IMR-90 (cell line): ENCODE measurements around the gene PIAS1. TPM values are rescaled to one million over a fixed set of nuclear protein-coding genes. Genes with fewer than 3 reads are reported as not detected.

ENCODE experiments used
- ATAC-seq: fragments of 200-7000 bp; cut with Tn5 transposase; 2 replicates; pipeline ENCODE4 v1.9.1; 2020; ENCODE audit warnings: low read depth, mild to moderate bottlenecking, moderate library complexity
- BruUV-seq: library from RNA; stranded (reverse); fragments of 400-500 nt; replicated peaks from 2 replicates; lab custom pipeline; 2021; lab: Mats Ljungman, UMichigan
- CTCF ChIA-PET: fragments of 300-600 bp; formaldehyde crosslinking; extraction: SDS; loops from one replicate; lab custom pipeline; 2021; ENCODE audit warnings: antibody characterized with exemption; lab: Yijun Ruan, JAX
- POLR2A ChIA-PET: fragments of 300-600 bp; sonication (Branson Sonifier 250); formaldehyde crosslinking; loops from one replicate; lab custom pipeline; 2022; ENCODE audit warnings: antibody characterized with exemption; ENCODE audit not compliant: unreplicated experiment; lab: Charles Lee
- DNase-seq: peaks from one replicate; pipeline ENCODE4 v3.0.0; 2013
- H2AFZ ChIP-seq: replicated peaks from 2 replicates; pipeline ENCODE3; 2013; ENCODE audit warnings: low read length, mild to moderate bottlenecking; ENCODE audit not compliant: poor library complexity
- H2AK5ac ChIP-seq: 2 replicates; pipeline ENCODE4 v1.6.1; 2013; ENCODE audit warnings: low read depth, low read length, inconsistent platforms
- H2AK9ac ChIP-seq: replicated peaks from 2 replicates; pipeline ENCODE3; 2013; ENCODE audit warnings: mild to moderate bottlenecking, low read depth, low read length, moderate library complexity; ENCODE audit not compliant: poor library complexity
- H2BK120ac ChIP-seq: 2 replicates; pipeline ENCODE4 v1.6.1; 2013; ENCODE audit warnings: low read depth, low read length, inconsistent platforms
- H2BK15ac ChIP-seq: 3 replicates; pipeline ENCODE4 v1.6.1; 2013; ENCODE audit warnings: low read depth, low read length, inconsistent platforms
- H2BK20ac ChIP-seq: 2 replicates; pipeline ENCODE4 v1.6.1; 2013; ENCODE audit warnings: low read depth, mild to moderate bottlenecking, inconsistent platforms, low read length, moderate library complexity
- H2BK5ac ChIP-seq: 2 replicates; pipeline ENCODE4 v1.6.1; 2013; ENCODE audit warnings: mild to moderate bottlenecking, low read depth, low read length, inconsistent platforms; ENCODE audit not compliant: poor library complexity, severe bottlenecking
- H3K14ac ChIP-seq: replicated peaks from 2 replicates; pipeline ENCODE4 v1.6.1; 2013; ENCODE audit warnings: low read depth, low read length, inconsistent platforms
- H3K18ac ChIP-seq: 2 replicates; pipeline ENCODE4 v1.6.1; 2013; ENCODE audit warnings: low read depth, low read length, control low read depth
- H3K23ac ChIP-seq: 2 replicates; pipeline ENCODE4 v1.6.1; 2013; ENCODE audit warnings: low read depth, low read length, inconsistent platforms
- H3K27ac ChIP-seq: 2 replicates; pipeline ENCODE4 v1.5.1; 2013; ENCODE audit warnings: mild to moderate bottlenecking, control low read depth, low read length; ENCODE audit not compliant: insufficient read depth
- H3K27me3 ChIP-seq: 2 replicates; pipeline ENCODE4 v1.6.1; 2013; ENCODE audit warnings: low read length; ENCODE audit not compliant: control insufficient read depth, insufficient read depth
- H3K36me3 ChIP-seq: 2 replicates; pipeline ENCODE4 v1.6.1; 2013; ENCODE audit warnings: low read length, mixed read lengths; ENCODE audit not compliant: control insufficient read depth, insufficient read depth
- H3K4ac ChIP-seq: 2 replicates; pipeline ENCODE4 v1.6.1; 2013; ENCODE audit warnings: low read depth, low read length, inconsistent platforms
- H3K4me1 ChIP-seq: 2 replicates; pipeline ENCODE4 v1.6.1; 2013; ENCODE audit warnings: low read length, mixed read lengths; ENCODE audit not compliant: control insufficient read depth, insufficient read depth
- H3K4me2 ChIP-seq: 2 replicates; pipeline ENCODE4 v1.6.1; 2013; ENCODE audit warnings: low read depth, mild to moderate bottlenecking, control low read depth, low read length, moderate library complexity
- H3K4me3 ChIP-seq: 2 replicates; pipeline ENCODE4 v1.5.1; 2013; ENCODE audit warnings: low read depth, mild to moderate bottlenecking, control low read depth, low read length, moderate library complexity; ENCODE audit not compliant: insufficient read depth
- H3K56ac ChIP-seq: 2 replicates; pipeline ENCODE4 v1.6.1; 2013; ENCODE audit warnings: low read length, inconsistent platforms; ENCODE audit not compliant: insufficient read depth; ENCODE audit errors: extremely low read depth
- H3K79me1 ChIP-seq, 2 experiments: 2 replicates each; pipeline ENCODE4 v1.6.1; 2013; ENCODE audit warnings: low read length in 2 of 2, inconsistent platforms in 1 of 2, low read depth in 1 of 2
- H3K9ac ChIP-seq: 2 replicates; pipeline ENCODE4 v1.6.1; 2013; ENCODE audit warnings: low read depth, low read length, control low read depth
- H3K9me1 ChIP-seq: 2 replicates; pipeline ENCODE4 v1.6.1; 2013; ENCODE audit warnings: low read length, inconsistent platforms; ENCODE audit not compliant: insufficient read depth
- H3K9me3 ChIP-seq: 2 replicates; pipeline ENCODE4 v1.6.1; 2013; ENCODE audit warnings: low read length; ENCODE audit not compliant: control insufficient read depth, insufficient read depth
- H4K20me1 ChIP-seq: 2 replicates; pipeline ENCODE4 v1.6.1; 2013; ENCODE audit warnings: low read length, inconsistent platforms; ENCODE audit not compliant: insufficient read depth
- H4K5ac ChIP-seq: 2 replicates; pipeline ENCODE4 v1.6.1; 2013; ENCODE audit warnings: mild to moderate bottlenecking, low read depth, low read length, control low read depth
- H4K8ac ChIP-seq, 2 experiments: 2 replicates each; pipeline ENCODE4 v1.6.1; 2013; ENCODE audit warnings: low read depth in 2 of 2, low read length in 2 of 2, control low read depth in 1 of 2, inconsistent platforms in 1 of 2
- H4K91ac ChIP-seq: 2 replicates; pipeline ENCODE4 v1.6.1; 2013; ENCODE audit warnings: low read depth, low read length, inconsistent platforms; ENCODE audit not compliant: insufficient read depth
- BHLHE40 ChIP-seq: fragments of 150-350 bp; IDR thresholded peaks from 2 replicates; pipeline ENCODE4 v1.6.1; 2016; ENCODE audit warnings: mild to moderate bottlenecking, low read depth, low read length
- CHD1 ChIP-seq: IDR thresholded peaks from 2 replicates; pipeline ENCODE4 v1.6.1; 2012; ENCODE audit warnings: low read depth, low read length, improper control_type of control experiment
- CTCF ChIP-seq: conservative IDR thresholded peaks from 2 replicates; pipeline ENCODE4 v1.5.1; 2012; ENCODE audit warnings: mild to moderate bottlenecking, low read depth, low read length, improper control_type of control experiment
- ELK1 ChIP-seq: fragments of 150-350 bp; IDR thresholded peaks from 2 replicates; pipeline ENCODE4 v1.6.1; 2016; ENCODE audit warnings: low read depth, mild to moderate bottlenecking, low read length, moderate library complexity, borderline replicate concordance
- FOS ChIP-seq: fragments of 150-350 bp; IDR thresholded peaks from 2 replicates; pipeline ENCODE4 v1.6.1; 2016; ENCODE audit warnings: low read depth, low read length
- MAZ ChIP-seq: IDR thresholded peaks from 2 replicates; pipeline ENCODE4 v1.6.1; 2012; ENCODE audit warnings: low read depth, mild to moderate bottlenecking, low read length, improper control_type of control experiment, moderate library complexity, borderline replicate concordance
- MXI1 ChIP-seq: IDR thresholded peaks from 2 replicates; pipeline ENCODE4 v1.6.1; 2012; ENCODE audit warnings: low read depth, mild to moderate bottlenecking, low read length, moderate library complexity, borderline replicate concordance
- NFE2L2 ChIP-seq: fragments of 150-350 bp; IDR thresholded peaks from 2 replicates; pipeline ENCODE4 v1.6.1; 2016; ENCODE audit warnings: low read depth, mild to moderate bottlenecking, low read length
- POLR2A ChIP-seq: IDR thresholded peaks from 2 replicates; pipeline ENCODE4 v1.6.1; 2012; ENCODE audit warnings: mild to moderate bottlenecking, low read depth, low read length
- RAD21 ChIP-seq: IDR thresholded peaks from 2 replicates; pipeline ENCODE4 v1.6.1; 2012; ENCODE audit warnings: low read length, improper control_type of control experiment
- RCOR1 ChIP-seq: IDR thresholded peaks from 2 replicates; pipeline ENCODE4 v1.6.1; 2012; ENCODE audit warnings: mild to moderate bottlenecking, low read length, improper control_type of control experiment; ENCODE audit not compliant: insufficient replicate concordance
- RFX5 ChIP-seq: IDR thresholded peaks from 2 replicates; pipeline ENCODE4 v1.8.0; 2012; ENCODE audit warnings: low read depth, mild to moderate bottlenecking, low read length, moderate library complexity
- SMC3 ChIP-seq: fragments of 150-350 bp; IDR thresholded peaks from 2 replicates; pipeline ENCODE4 v1.6.1; 2016; ENCODE audit warnings: low read depth, mild to moderate bottlenecking, antibody characterized with exemption, low read length, moderate library complexity
- WGBS, 2 experiments: methylation state at CpG; one replicate each; pipeline versions ENCODE4 v1.1.5 to v1.1.7; 2013; ENCODE audit warnings: missing lambda C conversion rate in 2 of 2; ENCODE audit not compliant: insufficient read length in 1 of 2; ENCODE audit errors: extremely low coverage in 2 of 2; 5-methylcytosine and 5-hydroxymethylcytosine counted together
- dilution Hi-C: fragments of 300-500 bp; cut with HindIII; formaldehyde crosslinking; loops from one replicate; pipeline ENCODE4 v1.14.3; 2018; ENCODE audit warnings: low sequenced_read_pairs; ENCODE audit not compliant: unreplicated experiment
- in situ Hi-C: fragments of 300-500 bp; cut with MboI; formaldehyde crosslinking; loops from 3 replicates; pipeline ENCODE4 v1.14.3; 2019; ENCODE audit warnings: low sequenced_read_pairs, inconsistent platforms, mixed read lengths
- intact Hi-C: fragments of 100-400 bp; cut with micrococcal nuclease; formaldehyde crosslinking; loops from 2 replicates; pipeline ENCODE4 v1.10.0; 2022
- polyA plus RNA-seq, 3 experiments: library from polyadenylated mRNA; depleted of rRNA; stranded (reverse); fragments of >200 nt; gene quantifications; 2 replicates each; pipeline ENCODE4 v1.2.3, GENCODE V29; 2012; ENCODE audit warnings: low replicate concordance in 1 of 3
- total RNA-seq: library from RNA; depleted of rRNA; stranded (reverse); fragments of >200 nt; gene quantifications from 2 replicates; pipeline ENCODE4 v1.2.3, GENCODE V29; 2012
- TF ChIP-seq, protein P1 (sequence below): fragments of 150-350 bp; IDR thresholded peaks from 2 replicates; pipeline ENCODE4 v1.6.1; 2017; ENCODE audit warnings: mild to moderate bottlenecking, antibody characterized with exemption, low read length, low read depth

PIAS1 gene
- total and polyA plus RNA-seq, 2 of the 4 experiments (the other 2 are of a cell fraction) = 20.0 to 63.6 TPM

GRCh38 chr15:68051109-68051508, 3.0 kb upstream of the PIAS1 start:
- no peak overlapping the region for H3K18ac ChIP-seq
- no CpG with 5 or more reads among the region's 2 CpGs for WGBS, 2 experiments
- no peak overlapping the region for H4K8ac ChIP-seq
- CTCF ChIA-PET = no interaction called here
- dilution Hi-C loops (no loop called here), in situ Hi-C loops (no loop called here), intact Hi-C loops (no loop called here)
- no peaks in the 10 kb centered on the region for H3K9me1 ChIP-seq
- no peak overlapping the region for H4K91ac ChIP-seq
- H3K9ac ChIP-seq = no peak overlapping the region
- H3K36me3 ChIP-seq = no peaks in the 10 kb centered on the region
- H3K4me1 ChIP-seq = no peaks in the 10 kb centered on the region; the same call in 1 of the 2 replicates
- no peak for TF ChIP-seq POLR2A
- TF ChIP-seq FOS = no peak
- TF ChIP-seq ELK1 = no peak
- TF ChIP-seq RCOR1 = no peak
- no peak for TF ChIP-seq CHD1
- TF ChIP-seq, protein P1, sequence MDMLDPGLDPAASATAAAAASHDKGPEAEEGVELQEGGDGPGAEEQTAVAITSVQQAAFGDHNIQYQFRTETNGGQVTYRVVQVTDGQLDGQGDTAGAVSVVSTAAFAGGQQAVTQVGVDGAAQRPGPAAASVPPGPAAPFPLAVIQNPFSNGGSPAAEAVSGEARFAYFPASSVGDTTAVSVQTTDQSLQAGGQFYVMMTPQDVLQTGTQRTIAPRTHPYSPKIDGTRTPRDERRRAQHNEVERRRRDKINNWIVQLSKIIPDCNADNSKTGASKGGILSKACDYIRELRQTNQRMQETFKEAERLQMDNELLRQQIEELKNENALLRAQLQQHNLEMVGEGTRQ = no peak
- no peak for TF ChIP-seq SMC3
- no peak for TF ChIP-seq BHLHE40
- no peak for TF ChIP-seq RFX5
- no peak for TF ChIP-seq CTCF
- TF ChIP-seq MXI1 = no peak
- TF ChIP-seq RAD21 = no peak
- no peak for TF ChIP-seq MAZ
- TF ChIP-seq NFE2L2 = no peak
- H3K4me2 ChIP-seq = no peak overlapping the region
- H3K79me1 ChIP-seq = peaks cover 0 to 8% of the 10 kb centered on the region in 2 experiments; a peak in 2 of 4 replicates
- DNase-seq = no peak
- H2BK15ac ChIP-seq = no peak overlapping the region
- no peak overlapping the region for H2AK9ac ChIP-seq
- peaks cover 14% of the 10 kb centered on the region for H4K20me1 ChIP-seq
- no peak overlapping the region for H3K56ac ChIP-seq
- ATAC-seq = no peak
- no peak overlapping the region for H2AK5ac ChIP-seq
- no peak overlapping the region for H3K14ac ChIP-seq
- H4K5ac ChIP-seq = no peak overlapping the region
- no peak overlapping the region for H2AFZ ChIP-seq
- peaks cover 3% of the 10 kb centered on the region for H3K27me3 ChIP-seq
- H2BK20ac ChIP-seq = no peak overlapping the region
- H2BK5ac ChIP-seq = no peak overlapping the region
- no peak overlapping the region for H3K4ac ChIP-seq
- H3K4me3 ChIP-seq = no peak overlapping the region
- peaks cover 4% of the 10 kb centered on the region for H3K9me3 ChIP-seq
- POLR2A ChIA-PET = no interaction called here
- BruUV-seq = no TSS peak
- no peak overlapping the region for H3K23ac ChIP-seq
- no peak overlapping the region for H3K27ac ChIP-seq
- H2BK120ac ChIP-seq = no peak overlapping the region
